RPMI8226 (cell line): Measurements from ENCODE around the gene HSPG2.
"Not testable (repeated sequence)": the region's sequence is repeated elsewhere in the genome, so short reads cannot be mapped to it uniquely, and the experiment has no call there.

Experiments
- DNase-seq: peaks from one replicate; pipeline ENCODE4 v3.0.0-alpha.2; 2015

HSPG2 gene

GRCh38 chr1:21839337-21840037, 97.6 kb downstream of the HSPG2 start:
- no peak for DNase-seq

GRCh38 chr1:21838359-21839157, 98.6 kb downstream of the HSPG2 start:
- DNase-seq: no peak

- no peak for DNase-seq
Observed at GRCh38 chr1:21837476-21837875, 99.6 kb downstream of the HSPG2 start.

GRCh38 chr1:21836729-21837128, 100.4 kb downstream of the HSPG2 start:
- DNase-seq: no peak

- no peak for DNase-seq
Observed at GRCh38 chr1:21836010-21836409, 101.1 kb downstream of the HSPG2 start.

GRCh38 chr1:21834666-21835065, 102.4 kb downstream of the HSPG2 start:
- DNase-seq: no peak

- DNase-seq: peak; percentile 40
Observed at GRCh38 chr1:21834094-21834493, 103.0 kb downstream of the HSPG2 start.

GRCh38 chr1:21833392-21833976, 103.6 kb downstream of the HSPG2 start:
- peak; percentile 80 for DNase-seq

GRCh38 chr1:21831454-21831970, 105.6 kb downstream of the HSPG2 start:
- DNase-seq: no peak

- DNase-seq: no peak
Observed at GRCh38 chr1:21830792-21831453, 106.2 kb downstream of the HSPG2 start.

- DNase-seq: no peak
Observed at GRCh38 chr1:21829294-21829693, 107.8 kb downstream of the HSPG2 start.

GRCh38 chr1:21828506-21829210, 108.5 kb downstream of the HSPG2 start:
- DNase-seq: no peak

GRCh38 chr1:21828075-21828474, 109.0 kb downstream of the HSPG2 start:
- DNase-seq: no peak

- no peak for DNase-seq
Observed at GRCh38 chr1:21827141-21827679, 109.9 kb downstream of the HSPG2 start.

- DNase-seq: not testable (repeated sequence)
Observed at GRCh38 chr1:21826694-21827093, 110.4 kb downstream of the HSPG2 start.

GRCh38 chr1:21825393-21825792, 111.7 kb downstream of the HSPG2 start:
- DNase-seq: no peak

GRCh38 chr1:21824926-21825325, 112.2 kb downstream of the HSPG2 start:
- no peak for DNase-seq

- no peak for DNase-seq
Observed at GRCh38 chr1:21823980-21824702, 113.0 kb downstream of the HSPG2 start.

GRCh38 chr1:21823206-21823979, 113.7 kb downstream of the HSPG2 start:
- peak; percentile 20 for DNase-seq

GRCh38 chr1:21822349-21822748, 114.8 kb downstream of the HSPG2 start:
- no peak for DNase-seq
